HL-60/S4 treated with retinoic acid at 250 ng/mL for 4 days and 3 days (cell line): Measurements from ENCODE around the gene UBE2H.
"Not testable (repeated sequence)": the region's sequence is repeated elsewhere in the genome, so short reads cannot be mapped to it uniquely, and the experiment has no call there.

ENCODE experiments used
- in situ Hi-C: fragments of 300-500 bp; cut with MboI; formaldehyde crosslinking; loops from 2 replicates; pipeline ENCODE4 v1.7.0; 2022; ENCODE audit warnings: low sequenced_read_pairs

The UBE2H gene

GRCh38 chr7:129875745-129876411 lies 76.9 kb downstream of the UBE2H start:
- in situ Hi-C loops, result no loop called here

DNA sequence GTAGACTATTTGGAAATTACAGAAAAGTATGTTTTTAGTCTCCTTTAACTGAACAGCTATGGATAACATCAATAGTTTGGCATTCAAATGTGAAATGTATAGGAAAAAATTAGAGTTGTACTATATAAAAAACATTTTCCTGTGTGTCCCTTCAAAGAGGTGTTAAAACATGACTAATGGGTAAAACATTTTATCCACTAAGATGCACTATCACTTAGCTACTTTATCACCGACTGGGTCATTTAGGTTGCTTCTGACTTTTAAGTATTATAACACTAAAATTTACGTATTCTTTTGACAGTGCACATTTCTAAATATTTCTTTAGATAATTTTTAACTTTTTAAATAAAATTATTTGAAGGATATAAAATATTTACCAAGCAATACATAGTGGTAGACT lies 77.6 kb downstream of the UBE2H start:
- in situ Hi-C loops, result no loop called here

- in situ Hi-C loops, result no loop called here
Observed at GRCh38 chr7:129874722-129875121, 78.0 kb downstream of the UBE2H start.

DNA sequence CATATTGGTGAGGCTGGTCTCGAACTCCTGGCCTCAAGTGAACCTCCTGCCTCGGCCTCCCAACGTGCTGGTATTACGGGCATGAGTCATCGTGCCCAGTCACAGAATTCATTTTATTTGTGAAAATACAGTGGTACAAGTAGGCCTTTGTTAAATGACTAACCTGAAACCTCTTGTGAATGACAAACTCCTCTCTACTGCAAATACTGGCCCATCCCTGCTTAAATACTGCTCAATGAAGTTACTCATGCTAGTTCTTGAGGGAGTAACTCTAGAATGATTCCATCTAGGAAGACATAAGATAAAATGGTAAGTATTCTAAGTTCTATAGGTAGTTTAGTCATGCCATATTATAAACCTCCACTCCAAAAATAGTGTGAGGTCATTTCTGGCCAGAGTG lies 80.7 kb downstream of the UBE2H start:
- in situ Hi-C loops, result no loop called here

DNA sequence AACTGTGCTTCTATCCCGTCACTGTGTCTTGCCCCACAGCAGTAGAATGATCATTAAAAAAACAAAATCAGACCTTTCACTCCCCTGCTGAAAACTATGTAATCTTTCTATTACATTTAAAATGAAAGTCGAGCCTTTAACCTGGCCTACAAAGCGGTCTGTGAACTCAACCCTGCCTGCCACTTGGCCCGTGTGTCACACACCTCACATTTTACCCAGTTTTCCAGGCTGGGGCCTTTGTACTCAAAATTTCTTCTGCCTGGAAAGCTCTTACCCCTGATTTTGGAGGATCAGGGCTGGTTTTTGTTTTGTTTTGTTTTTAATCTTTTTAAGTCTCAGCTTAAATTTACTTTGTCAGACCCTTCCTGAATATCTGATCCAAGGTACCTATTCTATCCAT lies 82.1 kb downstream of the UBE2H start:
- in situ Hi-C loops, result no loop called here

GRCh38 chr7:129866251-129866650 lies 86.5 kb downstream of the UBE2H start:
- in situ Hi-C loops, result no loop called here

DNA sequence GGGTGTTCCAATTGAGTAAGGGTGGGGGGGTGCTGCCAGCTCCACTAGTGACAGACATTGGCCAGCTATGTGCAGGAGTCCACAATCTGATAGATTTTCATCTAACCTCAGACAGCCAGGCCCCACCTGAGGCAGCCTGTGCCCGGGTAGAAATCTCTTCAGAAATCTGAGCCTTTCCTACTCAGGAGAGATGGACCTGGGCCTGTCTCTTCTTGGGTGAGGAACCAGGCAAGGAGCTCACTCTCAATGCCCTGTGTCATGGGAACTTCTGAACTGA lies 86.9 kb downstream of the UBE2H start:
- in situ Hi-C loops, result no loop called here

DNA sequence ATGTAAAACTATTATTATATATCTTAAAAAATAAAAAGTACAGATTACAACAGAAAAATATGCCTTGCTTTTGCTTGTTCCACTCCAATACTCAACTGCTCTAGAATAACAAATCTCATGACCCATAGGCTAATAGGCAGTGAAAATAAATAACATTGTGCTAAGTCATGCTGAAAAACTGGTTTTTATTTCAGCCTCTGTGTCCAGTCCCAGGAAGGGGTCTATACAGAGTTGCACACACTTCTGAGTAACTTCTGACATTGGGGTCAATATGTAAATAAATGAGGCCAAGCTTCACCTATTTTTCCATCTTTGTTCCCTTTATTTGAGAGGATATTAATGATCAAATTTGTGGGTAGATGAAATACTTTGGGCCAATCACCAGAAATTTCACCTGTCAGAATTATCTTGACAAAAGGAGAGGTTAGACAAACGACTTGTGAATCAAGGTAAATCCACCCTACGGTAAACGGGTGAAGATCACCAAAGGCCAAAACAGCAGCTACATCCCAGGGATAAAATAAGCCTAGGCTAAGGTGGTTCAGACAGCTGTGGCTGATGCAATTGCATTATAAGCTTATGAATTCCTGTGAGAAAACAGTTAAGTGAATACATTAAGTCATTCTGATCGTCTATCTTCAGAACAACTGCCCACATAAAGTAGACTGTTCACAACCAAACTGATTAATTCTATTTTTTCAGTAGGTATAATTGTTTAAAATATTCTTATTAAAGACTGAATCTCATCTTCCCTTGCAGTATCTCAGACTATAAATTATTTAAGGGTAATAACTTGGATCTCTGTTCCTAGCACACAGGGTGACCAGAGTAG lies 87.5 kb downstream of the UBE2H start:
- in situ Hi-C loops, result no loop called here

DNA sequence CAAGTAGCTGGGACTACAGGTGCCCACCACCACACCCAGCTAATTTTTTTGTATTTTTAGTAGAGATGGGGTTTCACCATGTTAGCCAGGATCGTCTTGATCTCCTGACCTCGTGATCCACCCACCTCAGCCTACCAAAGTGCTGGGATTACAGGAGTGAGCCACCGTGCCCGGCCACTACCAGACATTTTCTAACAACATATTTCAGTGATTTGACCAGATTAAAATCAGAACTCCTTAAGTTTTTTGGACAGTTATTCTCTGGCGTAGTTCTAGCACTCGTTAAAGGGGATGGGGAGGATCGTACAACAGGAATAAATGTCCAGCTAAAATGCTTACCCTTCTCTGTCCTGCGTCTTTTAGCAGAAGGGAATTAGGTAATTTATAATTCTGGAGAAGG lies 88.1 kb downstream of the UBE2H start:
- in situ Hi-C loops, result not testable (repeated sequence)

DNA sequence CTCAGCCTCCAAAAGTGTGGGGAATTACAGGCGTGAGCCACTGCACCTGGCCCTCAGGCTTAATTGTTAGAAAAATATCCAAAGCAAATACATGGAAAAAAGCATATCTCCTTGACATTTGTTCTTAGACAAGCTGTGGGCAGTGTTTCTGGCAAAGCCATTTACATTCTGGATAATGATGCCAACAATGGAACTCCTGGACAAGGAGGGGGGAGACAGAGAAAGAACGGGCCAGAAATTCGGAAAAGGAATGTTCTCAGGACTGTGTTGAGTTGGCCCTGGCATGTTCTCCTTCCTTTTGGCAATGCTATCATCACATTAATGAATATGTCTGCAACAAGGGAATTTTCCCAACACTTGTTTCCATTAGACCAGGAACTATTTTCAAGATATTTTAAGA lies 88.7 kb downstream of the UBE2H start:
- in situ Hi-C loops, result no loop called here

DNA sequence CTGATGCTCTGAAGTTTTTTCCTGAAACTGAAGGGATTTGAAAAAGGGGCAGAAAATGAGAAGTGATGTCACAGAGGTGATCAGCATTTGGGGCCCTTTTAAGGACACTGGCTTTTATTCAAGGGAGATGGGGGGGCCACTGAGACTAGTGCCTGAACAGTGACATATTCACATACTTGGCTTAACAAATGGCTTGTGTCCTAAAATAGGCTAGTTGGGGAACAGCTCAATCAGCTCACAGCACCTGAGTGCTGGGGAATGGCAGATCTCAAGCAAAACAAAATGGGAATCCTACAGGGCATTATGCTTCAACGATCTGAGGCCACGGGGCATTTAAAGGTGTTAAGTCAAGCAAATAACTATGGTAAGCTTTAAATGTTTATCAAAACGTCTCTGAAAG lies 90.1 kb downstream of the UBE2H start:
- in situ Hi-C loops, result no loop called here

DNA sequence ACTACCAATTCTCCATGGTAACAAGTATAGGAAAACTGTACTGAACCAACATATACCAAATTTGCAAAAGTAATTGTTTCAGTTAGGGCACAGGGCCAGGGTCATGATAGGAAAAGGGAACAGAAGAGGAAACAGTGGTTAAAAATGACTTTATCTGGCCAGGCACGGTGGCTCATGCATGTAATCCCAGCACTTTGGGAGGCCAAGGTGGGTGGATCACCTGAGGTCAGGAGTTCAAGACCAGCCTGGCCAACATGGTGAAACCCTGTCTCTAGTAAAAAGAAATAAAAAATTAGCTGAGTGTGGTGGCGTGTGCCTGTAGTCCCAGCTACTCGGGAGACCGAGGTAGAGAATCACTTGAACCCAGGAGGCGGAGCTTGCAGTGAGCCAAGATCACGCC lies 92.0 kb downstream of the UBE2H start:
- in situ Hi-C loops, result not testable (repeated sequence)

- in situ Hi-C loops, result no loop called here
Observed at GRCh38 chr7:129859183-129859582, 93.6 kb downstream of the UBE2H start.

- in situ Hi-C loops, result no loop called here
Observed at GRCh38 chr7:129858490-129858889, 94.3 kb downstream of the UBE2H start.

DNA sequence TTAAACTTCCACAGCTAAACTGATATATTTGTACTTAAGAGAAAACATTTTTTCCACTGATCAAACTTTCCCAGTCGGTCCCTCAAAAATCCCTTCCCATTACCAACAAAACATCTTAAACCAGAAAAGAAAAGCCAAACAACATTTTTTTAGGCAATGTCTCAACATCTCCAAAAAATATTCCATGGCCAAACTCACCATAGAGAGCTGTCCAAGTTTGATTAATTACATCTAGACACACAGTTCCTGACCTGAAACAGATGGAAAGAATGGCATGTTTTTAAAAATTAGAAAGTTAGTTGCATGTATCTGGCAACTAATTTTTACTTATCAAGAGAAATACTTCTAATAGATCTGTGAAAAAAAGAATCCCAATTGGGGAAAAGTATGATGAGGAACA lies 95.4 kb downstream of the UBE2H start:
- in situ Hi-C loops, result no loop called here

GRCh38 chr7:129855935-129856717 lies 96.6 kb downstream of the UBE2H start:
- in situ Hi-C loops, result no loop called here

- in situ Hi-C loops, result no loop called here
Observed at GRCh38 chr7:129855234-129855673, 97.5 kb downstream of the UBE2H start.

- in situ Hi-C loops, result no loop called here
Observed at GRCh38 chr7:129854401-129854800, 98.4 kb downstream of the UBE2H start.

GRCh38 chr7:129853661-129854268 lies 99.0 kb downstream of the UBE2H start:
- in situ Hi-C loops, result no loop called here

DNA sequence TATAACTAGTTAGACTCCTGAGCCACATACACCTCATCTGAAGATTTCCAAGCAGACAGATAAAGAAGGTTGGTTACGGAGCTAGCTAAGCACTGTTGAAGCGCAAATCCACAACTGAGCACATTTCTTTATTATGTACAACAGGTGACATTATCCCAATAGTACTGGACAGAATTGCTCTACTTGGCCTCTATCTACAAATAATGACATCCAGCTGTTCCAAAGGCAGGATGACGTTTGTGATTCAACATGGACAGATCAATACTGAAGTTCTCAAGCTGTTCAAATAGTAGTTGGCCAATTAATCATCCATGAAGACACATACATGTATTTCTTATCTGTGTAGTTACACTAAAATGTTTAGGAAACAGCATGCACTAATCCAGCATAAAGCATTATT lies 101.0 kb downstream of the UBE2H start:
- in situ Hi-C loops, result no loop called here

DNA sequence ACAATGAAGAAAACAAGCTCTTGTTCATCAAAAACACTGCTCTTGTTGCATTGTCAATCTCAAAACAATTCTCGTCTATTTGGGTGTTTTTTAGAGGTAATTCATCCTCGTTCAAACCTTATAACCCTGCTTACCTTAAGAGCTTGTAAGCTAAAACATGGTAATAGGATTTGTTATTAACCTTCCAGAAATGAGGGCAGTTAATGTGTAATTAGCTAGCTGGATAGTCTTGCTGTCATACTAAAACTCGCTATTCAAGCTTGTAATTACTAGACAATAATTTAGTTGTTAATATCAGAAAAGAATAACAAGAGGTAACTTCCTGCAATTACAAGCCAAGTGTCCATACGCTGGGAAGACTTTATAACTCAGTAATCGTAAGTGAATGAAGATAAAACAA lies 101.6 kb downstream of the UBE2H start:
- in situ Hi-C loops, result no loop called here

GRCh38 chr7:129848436-129848835 lies 104.3 kb downstream of the UBE2H start:
- in situ Hi-C loops, result no loop called here
